ENCODE data around the gene C3orf62.

Gene C3orf62

DNA sequence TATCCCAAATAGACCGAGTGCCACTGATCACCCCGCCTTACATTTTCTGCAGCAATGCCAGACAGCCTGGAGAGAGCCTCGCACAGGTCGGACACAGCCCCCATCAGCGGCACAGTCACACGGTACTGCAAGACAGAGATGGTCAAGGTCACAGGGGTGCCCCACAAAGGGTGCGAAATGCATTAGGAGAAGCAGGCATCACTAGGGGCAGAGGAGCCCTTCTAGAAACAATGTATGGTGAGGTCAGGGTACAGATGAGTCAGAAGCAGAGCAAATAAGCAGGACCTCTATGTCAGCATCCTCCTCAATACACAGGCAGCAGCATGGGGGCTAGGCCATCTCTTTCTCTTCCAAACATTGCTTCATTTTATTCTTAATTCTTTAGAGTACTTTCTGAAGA, 21.5 kb upstream of the C3orf62 start:
- H3K9me3 ChIP-seq (ENCODE audit: control insufficient read depth in 5 of 5, low read length in 5 of 5) = no peaks in the 10 kb centered on the region
- H3K36me3 ChIP-seq (ENCODE audit: control insufficient read depth in 5 of 5, insufficient read depth in 5 of 5, low read length in 5 of 5) = peaks cover 5 to 81% (median 63%) of the 10 kb centered on the region in 5 donors
- H3K4me1 ChIP-seq (ENCODE audit: control insufficient read depth in 5 of 5, insufficient read depth in 5 of 5, low read length in 5 of 5) = peaks cover 6 to 25% (median 19%) of the 10 kb centered on the region in 5 donors
- no peak overlapping the region for H3K4me3 ChIP-seq (ENCODE audit: low read depth in 1 of 5, low read length in 5 of 5)
- peak overlapping the region; percentile 6 for H3K27ac ChIP-seq (ENCODE audit: low read depth, low read length)
- no peak overlapping the region for H3K9ac ChIP-seq (ENCODE audit: low read length in 5 of 5)
- no peaks in the 10 kb centered on the region for H3K27me3 ChIP-seq (ENCODE audit: control insufficient read depth in 5 of 5, insufficient read depth in 4 of 5, low read length in 5 of 5)

DNA sequence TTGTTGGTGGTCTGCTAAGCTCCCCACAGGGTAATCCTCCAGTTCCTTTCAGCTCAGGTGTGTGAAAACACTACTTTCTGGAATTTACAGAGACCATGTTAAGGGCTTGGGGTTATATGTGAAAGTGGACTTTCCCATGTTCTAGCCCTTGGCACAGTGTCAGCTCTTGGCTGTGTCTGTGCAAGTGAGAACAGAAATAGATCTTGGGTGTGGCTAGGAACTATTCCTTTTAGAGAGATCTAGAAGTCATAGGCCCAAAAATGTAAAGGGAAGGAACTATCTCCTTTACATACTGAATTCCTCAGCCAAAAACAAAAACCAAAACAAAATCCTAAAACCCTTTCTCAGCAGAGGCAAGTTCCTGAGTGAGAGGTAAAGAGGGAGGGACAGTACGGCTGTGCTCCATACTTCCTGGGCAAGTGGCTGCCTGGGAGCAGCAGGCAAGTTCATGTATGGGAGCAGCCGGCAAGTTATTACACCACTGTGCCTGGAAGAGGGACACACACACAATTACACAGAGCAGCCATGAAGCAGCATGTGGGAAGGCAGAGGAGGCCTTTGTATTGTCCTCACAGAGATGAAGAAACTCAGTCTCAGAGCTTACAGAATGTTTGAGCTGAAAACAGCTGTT, 19.9 kb upstream of the C3orf62 start:
- Histone ChIP-seq H3K36me3 (ENCODE audit: control insufficient read depth in 5 of 5, insufficient read depth in 5 of 5, low read length in 5 of 5) (peaks cover 5 to 82% (median 60%) of the 10 kb centered on the region in 5 donors), H3K4me1 (ENCODE audit: control insufficient read depth in 5 of 5, insufficient read depth in 5 of 5, low read length in 5 of 5) (peaks cover 6 to 25% (median 19%) of the 10 kb centered on the region in 5 donors), H3K27ac (ENCODE audit: low read depth, low read length) (peak overlapping the region; percentile 74), H3K9me3 (ENCODE audit: control insufficient read depth in 5 of 5, low read length in 5 of 5) (no peaks in the 10 kb centered on the region), H3K27me3 (ENCODE audit: control insufficient read depth in 5 of 5, insufficient read depth in 4 of 5, low read length in 5 of 5) (no peaks in the 10 kb centered on the region), H3K4me3 (ENCODE audit: low read depth in 1 of 5, low read length in 5 of 5) (no peak overlapping the region), H3K9ac (ENCODE audit: low read length in 5 of 5) (peak overlapping the region in 3 of 5 donors; percentile 5 to 41 (median 28))

DNA sequence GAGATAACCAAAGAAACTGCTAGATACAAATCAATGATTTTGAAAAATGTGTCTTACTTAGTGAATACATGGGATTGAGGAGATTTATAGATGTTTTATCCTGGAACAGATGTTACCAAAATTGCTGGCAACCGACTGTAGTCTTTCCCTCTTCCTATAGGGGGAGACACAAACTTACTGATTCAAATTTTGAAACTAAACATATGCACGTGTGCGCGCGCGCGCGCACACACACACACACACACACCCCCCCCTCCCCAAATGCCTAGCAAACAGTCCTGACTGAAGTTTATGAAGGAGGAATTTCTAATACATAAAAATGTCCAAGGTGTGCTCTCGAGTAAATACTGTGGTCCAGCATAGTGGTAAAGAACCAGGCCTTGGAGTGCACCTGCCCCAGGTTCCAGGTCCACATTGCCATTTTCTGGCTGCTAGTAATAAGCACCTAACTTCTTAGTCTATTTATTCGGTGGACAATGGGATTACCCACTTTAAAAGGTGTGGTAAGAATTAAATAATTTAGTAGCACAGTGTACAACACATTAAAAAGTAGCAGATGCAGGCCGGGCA, 18.5 kb upstream of the C3orf62 start:
- no peak overlapping the region for H3K9ac ChIP-seq (ENCODE audit: low read length in 5 of 5)
- no peaks in the 10 kb centered on the region for H3K9me3 ChIP-seq (ENCODE audit: control insufficient read depth in 5 of 5, low read length in 5 of 5)
- H3K4me3 ChIP-seq (ENCODE audit: low read depth in 1 of 5, low read length in 5 of 5) = no peak overlapping the region
- no peaks in the 10 kb centered on the region for H3K27me3 ChIP-seq (ENCODE audit: control insufficient read depth in 5 of 5, insufficient read depth in 4 of 5, low read length in 5 of 5)
- no peak overlapping the region for H3K27ac ChIP-seq (ENCODE audit: low read depth, low read length)
- peaks cover 6 to 25% (median 19%) of the 10 kb centered on the region in 5 donors for H3K4me1 ChIP-seq (ENCODE audit: control insufficient read depth in 5 of 5, insufficient read depth in 5 of 5, low read length in 5 of 5)
- peaks cover 3 to 82% (median 60%) of the 10 kb centered on the region in 5 donors for H3K36me3 ChIP-seq (ENCODE audit: control insufficient read depth in 5 of 5, insufficient read depth in 5 of 5, low read length in 5 of 5)

DNA sequence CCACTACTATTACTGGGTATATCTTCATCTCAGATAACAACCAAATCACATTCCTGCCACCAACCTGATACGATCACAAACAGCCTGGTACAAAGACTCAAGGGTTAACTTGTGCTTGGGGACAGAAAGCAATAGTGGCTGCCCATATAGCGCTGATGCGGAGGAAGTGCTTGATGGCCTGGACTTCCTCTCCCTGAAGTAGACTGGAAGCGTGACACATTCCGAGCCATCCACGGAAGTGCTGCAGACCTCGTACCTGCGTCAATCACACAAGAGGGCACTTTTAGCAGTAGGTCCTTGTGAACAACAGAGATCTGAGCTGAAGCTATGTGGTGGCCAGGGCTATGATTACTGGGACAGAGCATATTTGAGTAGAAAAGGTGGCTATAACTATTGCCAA, 17.3 kb upstream of the C3orf62 start:
- no peak overlapping the region for H3K27ac ChIP-seq (ENCODE audit: low read depth, low read length)

DNA sequence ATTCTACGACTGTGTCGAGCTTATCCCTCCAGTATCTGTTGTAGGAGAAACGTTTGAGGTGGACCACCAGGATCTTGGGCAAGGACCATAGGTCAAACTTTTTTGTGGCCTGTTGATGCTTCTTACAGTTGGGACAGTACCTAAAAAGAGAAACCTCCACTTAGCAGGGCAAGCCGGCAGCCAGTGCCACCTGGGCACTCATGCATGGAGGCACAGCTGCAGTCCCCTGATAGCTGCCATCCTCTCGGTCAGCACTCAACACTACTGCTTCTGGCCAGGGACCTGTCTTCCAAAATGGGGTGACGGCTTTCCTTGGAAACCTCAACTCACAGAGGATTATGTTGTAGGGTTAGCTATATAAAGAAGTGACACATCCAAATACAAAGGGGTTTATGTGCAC, 7.0 kb upstream of the C3orf62 start:
- Histone ChIP-seq H3K9ac (ENCODE audit: low read length in 5 of 5) (no peak overlapping the region), H3K36me3 (ENCODE audit: control insufficient read depth in 5 of 5, insufficient read depth in 5 of 5, low read length in 5 of 5) (peaks cover 15 to 77% (median 63%) of the 10 kb centered on the region in 5 donors), H3K4me1 (ENCODE audit: control insufficient read depth in 5 of 5, insufficient read depth in 5 of 5, low read length in 5 of 5) (peaks cover 4 to 9% (median 7%) of the 10 kb centered on the region in 5 donors)

More for the DNA sequence above, 17.3 kb upstream of the C3orf62 start:
- H3K4me3 ChIP-seq (ENCODE audit: low read depth in 1 of 5, low read length in 5 of 5) = no peak overlapping the region
- no peaks in the 10 kb centered on the region for H3K9me3 ChIP-seq (ENCODE audit: control insufficient read depth in 5 of 5, low read length in 5 of 5)
- H3K4me1 ChIP-seq (ENCODE audit: control insufficient read depth in 5 of 5, insufficient read depth in 5 of 5, low read length in 5 of 5) = peaks cover 6 to 25% (median 15%) of the 10 kb centered on the region in 5 donors
- H3K27me3 ChIP-seq (ENCODE audit: control insufficient read depth in 5 of 5, insufficient read depth in 4 of 5, low read length in 5 of 5) = no peaks in the 10 kb centered on the region
- peak overlapping the region in 1 of 5 donors; percentile 45 for H3K9ac ChIP-seq (ENCODE audit: low read length in 5 of 5)
- H3K36me3 ChIP-seq (ENCODE audit: control insufficient read depth in 5 of 5, insufficient read depth in 5 of 5, low read length in 5 of 5) = peaks cover 3 to 83% (median 59%) of the 10 kb centered on the region in 5 donors

DNA sequence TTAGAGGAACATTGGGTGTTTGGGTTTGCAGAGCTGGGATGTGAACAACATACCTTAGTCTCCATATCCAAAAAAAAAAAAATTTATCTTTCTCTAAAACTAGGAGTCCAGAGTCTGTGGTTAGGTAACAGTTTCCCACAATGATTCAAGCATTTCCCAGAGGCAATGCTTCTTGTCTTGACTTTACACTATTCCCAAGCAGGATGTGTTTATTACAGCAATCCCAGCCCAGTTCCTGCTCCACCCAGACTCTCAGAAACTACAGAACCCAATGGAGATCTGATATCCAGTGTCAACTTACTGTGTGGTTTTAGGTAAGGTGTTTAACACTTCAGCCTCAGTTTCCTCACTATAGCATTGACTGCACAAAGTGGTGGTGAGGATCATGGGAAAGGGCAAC, 2.3 kb upstream of the C3orf62 start:
- Histone ChIP-seq H3K4me1 (ENCODE audit: control insufficient read depth in 5 of 5, insufficient read depth in 5 of 5, low read length in 5 of 5) (peaks cover 12 to 40% (median 39%) of the 10 kb centered on the region in 5 donors), H3K9ac (ENCODE audit: low read length in 5 of 5) (peak overlapping the region in 2 of 5 donors; percentile 2 to 26), H3K27me3 (ENCODE audit: control insufficient read depth in 5 of 5, insufficient read depth in 4 of 5, low read length in 5 of 5) (no peaks in the 10 kb centered on the region), H3K9me3 (ENCODE audit: control insufficient read depth in 5 of 5, low read length in 5 of 5) (no peaks in the 10 kb centered on the region), H3K4me3 (ENCODE audit: low read depth in 1 of 5, low read length in 5 of 5) (no peak overlapping the region), H3K36me3 (ENCODE audit: control insufficient read depth in 5 of 5, insufficient read depth in 5 of 5, low read length in 5 of 5) (peaks cover 3 to 44% (median 26%) of the 10 kb centered on the region in 5 donors), H3K27ac (ENCODE audit: low read depth, low read length) (peak overlapping the region; percentile 98)

More for the DNA sequence above, 7.0 kb upstream of the C3orf62 start:
- H3K27me3 ChIP-seq (ENCODE audit: control insufficient read depth in 5 of 5, insufficient read depth in 4 of 5, low read length in 5 of 5) = no peaks in the 10 kb centered on the region
- H3K27ac ChIP-seq (ENCODE audit: low read depth, low read length) = no peak overlapping the region
- no peak overlapping the region for H3K4me3 ChIP-seq (ENCODE audit: low read depth in 1 of 5, low read length in 5 of 5)
- no peaks in the 10 kb centered on the region for H3K9me3 ChIP-seq (ENCODE audit: control insufficient read depth in 5 of 5, low read length in 5 of 5)

DNA sequence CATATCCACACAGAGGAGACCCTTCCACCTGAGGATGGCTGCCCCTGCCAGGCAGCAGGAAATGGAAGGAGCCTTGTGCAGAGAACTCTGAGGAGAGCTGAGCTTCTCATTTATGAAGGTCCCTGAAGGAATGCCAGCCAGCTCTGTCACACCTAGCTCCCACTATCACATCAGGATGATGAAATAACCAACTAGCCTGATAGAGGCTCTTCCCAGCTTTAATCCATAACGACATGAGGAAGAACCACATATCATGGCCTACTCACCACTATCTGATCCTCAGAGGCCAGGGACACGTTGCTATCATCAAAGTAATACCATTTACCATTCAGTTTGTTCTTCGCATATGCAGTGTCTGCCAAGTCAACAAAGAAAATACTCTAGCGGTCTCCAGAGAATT, 1.5 kb upstream of the C3orf62 start:
- peaks cover 0 to 36% (median 18%) of the 10 kb centered on the region in 5 donors for H3K36me3 ChIP-seq (ENCODE audit: control insufficient read depth in 5 of 5, insufficient read depth in 5 of 5, low read length in 5 of 5)
- H3K27ac ChIP-seq (ENCODE audit: low read depth, low read length) = peak overlapping the region; percentile 98
- no peaks in the 10 kb centered on the region for H3K27me3 ChIP-seq (ENCODE audit: control insufficient read depth in 5 of 5, insufficient read depth in 4 of 5, low read length in 5 of 5)
- peaks cover 12 to 40% (median 39%) of the 10 kb centered on the region in 5 donors for H3K4me1 ChIP-seq (ENCODE audit: control insufficient read depth in 5 of 5, insufficient read depth in 5 of 5, low read length in 5 of 5)
- no peaks in the 10 kb centered on the region for H3K9me3 ChIP-seq (ENCODE audit: control insufficient read depth in 5 of 5, low read length in 5 of 5)
- H3K9ac ChIP-seq (ENCODE audit: low read length in 5 of 5) = peak overlapping the region in 3 of 5 donors; percentile 2 to 30 (median 17)
- H3K4me3 ChIP-seq (ENCODE audit: low read depth in 1 of 5, low read length in 5 of 5) = no peak overlapping the region

DNA sequence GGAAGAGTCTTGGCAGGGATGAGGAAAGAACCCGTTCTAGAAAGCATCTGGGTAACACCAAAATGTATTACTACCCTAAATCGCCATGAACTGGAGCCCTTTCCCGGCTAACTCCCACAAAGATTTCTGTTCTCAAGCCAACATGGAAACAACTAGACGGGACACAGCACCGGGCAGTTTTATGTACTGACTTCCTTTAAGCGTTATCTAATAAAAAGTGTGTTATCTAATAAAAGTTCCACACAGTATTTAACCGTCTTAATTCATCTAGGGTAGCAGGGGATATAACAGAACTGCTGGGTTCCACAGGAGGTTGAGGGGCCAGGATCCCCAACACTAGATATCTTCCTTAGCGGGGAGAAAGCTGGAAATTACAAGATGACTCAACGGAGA, 347 bp upstream of the C3orf62 start:
- peak overlapping the region; percentile 98 for H3K27ac ChIP-seq (ENCODE audit: low read depth, low read length)
- peak overlapping the region; percentile 58 to 90 (median 80) for H3K9ac ChIP-seq (ENCODE audit: low read length in 5 of 5)
- peaks cover 12 to 40% (median 39%) of the 10 kb centered on the region in 5 donors for H3K4me1 ChIP-seq (ENCODE audit: control insufficient read depth in 5 of 5, insufficient read depth in 5 of 5, low read length in 5 of 5)
- H3K36me3 ChIP-seq (ENCODE audit: control insufficient read depth in 5 of 5, insufficient read depth in 5 of 5, low read length in 5 of 5) = peaks cover 0 to 25% (median 14%) of the 10 kb centered on the region in 5 donors
- no peaks in the 10 kb centered on the region for H3K9me3 ChIP-seq (ENCODE audit: control insufficient read depth in 5 of 5, low read length in 5 of 5)
- no peaks in the 10 kb centered on the region for H3K27me3 ChIP-seq (ENCODE audit: control insufficient read depth in 5 of 5, insufficient read depth in 4 of 5, low read length in 5 of 5)
- peak overlapping the region; percentile 39 to 74 (median 58) for H3K4me3 ChIP-seq (ENCODE audit: low read depth in 1 of 5, low read length in 5 of 5)

DNA sequence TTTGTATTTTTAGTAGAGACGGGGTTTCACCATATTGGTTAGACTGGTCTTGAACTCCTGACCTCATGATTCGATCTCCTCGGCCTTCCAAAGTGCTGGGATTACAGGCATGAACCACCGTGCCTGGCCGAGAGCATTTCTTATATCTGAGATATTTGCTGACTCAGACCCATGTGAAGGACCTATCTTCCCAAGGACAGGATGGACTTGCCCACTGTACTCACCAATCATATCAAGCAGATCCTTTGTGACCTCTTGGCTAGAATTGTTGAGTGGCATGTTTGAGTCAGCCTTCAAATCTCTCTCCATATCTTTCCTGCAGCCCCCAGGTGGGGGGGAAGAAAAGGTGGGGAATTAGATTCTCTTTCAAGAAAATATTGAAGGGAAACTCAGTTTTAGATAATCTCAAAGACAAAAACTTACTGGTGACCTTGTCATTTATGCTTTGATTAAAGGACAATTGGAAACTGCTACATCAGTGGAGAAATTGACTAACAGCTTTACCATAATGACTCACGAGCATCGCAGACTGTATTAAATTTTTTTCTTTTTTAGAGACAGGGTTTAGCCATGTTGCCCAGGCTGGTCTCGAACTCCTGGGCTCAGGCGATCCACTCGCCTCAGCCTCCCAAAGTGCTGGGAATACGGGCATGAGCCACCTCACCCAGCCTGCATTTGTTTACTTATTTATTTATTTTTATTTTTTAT, 3.1 kb downstream of the C3orf62 start:
- H3K27me3 ChIP-seq (ENCODE audit: control insufficient read depth in 5 of 5, insufficient read depth in 4 of 5, low read length in 5 of 5) = no peaks in the 10 kb centered on the region
- peaks cover 7 to 40% (median 34%) of the 10 kb centered on the region in 5 donors for H3K4me1 ChIP-seq (ENCODE audit: control insufficient read depth in 5 of 5, insufficient read depth in 5 of 5, low read length in 5 of 5)
- H3K9me3 ChIP-seq (ENCODE audit: control insufficient read depth in 5 of 5, low read length in 5 of 5) = no peaks in the 10 kb centered on the region
- H3K4me3 ChIP-seq (ENCODE audit: low read depth in 1 of 5, low read length in 5 of 5) = no peak overlapping the region
- H3K36me3 ChIP-seq (ENCODE audit: control insufficient read depth in 5 of 5, insufficient read depth in 5 of 5, low read length in 5 of 5) = peaks cover 0 to 9% (median 6%) of the 10 kb centered on the region in 5 donors
- H3K27ac ChIP-seq (ENCODE audit: low read depth, low read length) = no peak overlapping the region
- H3K9ac ChIP-seq (ENCODE audit: low read length in 5 of 5) = no peak overlapping the region

DNA sequence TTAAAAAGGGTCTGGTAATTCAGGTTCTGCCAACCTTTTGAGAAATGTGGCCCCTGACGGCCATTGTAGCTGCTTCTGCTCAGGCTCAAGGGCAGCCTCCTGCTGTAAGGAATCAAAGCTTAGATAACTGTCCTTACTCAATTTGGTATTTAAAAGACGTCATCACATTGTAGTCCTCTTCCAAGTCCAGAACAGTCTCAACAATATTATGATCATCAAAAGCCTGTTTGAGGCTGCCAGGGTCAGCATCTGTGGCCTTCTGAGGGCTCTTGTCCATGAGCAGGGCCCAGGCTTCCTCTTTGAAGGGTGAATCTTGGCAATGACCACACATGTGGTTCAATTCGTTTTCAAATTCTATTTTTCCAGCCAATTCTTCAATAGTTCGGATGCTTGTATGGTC, 6.0 kb downstream of the C3orf62 start:
- Histone ChIP-seq H3K27ac (ENCODE audit: low read depth, low read length) (peak overlapping the region; percentile 1), H3K9ac (ENCODE audit: low read length in 5 of 5) (no peak overlapping the region)

More for the DNA sequence above, 6.0 kb downstream of the C3orf62 start:
- Histone ChIP-seq H3K9me3 (ENCODE audit: control insufficient read depth in 5 of 5, low read length in 5 of 5) (no peaks in the 10 kb centered on the region), H3K4me1 (ENCODE audit: control insufficient read depth in 5 of 5, insufficient read depth in 5 of 5, low read length in 5 of 5) (peaks cover 5 to 24% (median 19%) of the 10 kb centered on the region in 5 donors), H3K27me3 (ENCODE audit: control insufficient read depth in 5 of 5, insufficient read depth in 4 of 5, low read length in 5 of 5) (no peaks in the 10 kb centered on the region), H3K4me3 (ENCODE audit: low read depth in 1 of 5, low read length in 5 of 5) (no peak overlapping the region), H3K36me3 (ENCODE audit: control insufficient read depth in 5 of 5, insufficient read depth in 5 of 5, low read length in 5 of 5) (peaks cover 0 to 10% (median 0%) of the 10 kb centered on the region in 5 donors)
